Left lobe of liver (tissue), 2 donors: ENCODE measurements around the gene SPDYE11. TPM values are rescaled to one million over a fixed set of nuclear protein-coding genes. Genes with fewer than 3 reads are reported as not detected.
"Not testable (repeated sequence)": the region's sequence is repeated elsewhere in the genome, so short reads cannot be mapped to it uniquely, and the experiment has no call there.

Source experiments
- ATAC-seq: fragments of 200-7000 bp; cut with Tn5 transposase; one replicate; pipeline ENCODE4 v1.9.1; 2020; ENCODE audit warnings: mild to moderate bottlenecking, moderate library complexity
- DNase-seq: peaks from one replicate; pipeline ENCODE4 v3.0.0-alpha.2; 2020; ENCODE audit warnings: low spot score
- total RNA-seq: library from RNA; stranded (reverse); gene quantifications from one replicate; pipeline ENCODE4 v1.2.1, GENCODE V29; 2021
- donor health status: DM: no; HTN: no; CAD: no; lungs with moderate emphysema.
- donor health status: DM: no; HTN: yes; CAD: no.

SPDYE11 gene
- not detected for total RNA-seq

GRCh38 chr7:73057811-73058210 is at the start of gene SPDYE11:
TSS of gene SPDYE11 (minus strand) at chr7:73057911. CDS start at chr7:73056111, 1,800 bp downstream.
- DNase-seq, ATAC-seq: not testable (repeated sequence)

GRCh38 chr7:73085938-73086337 is 28.2 kb upstream of the SPDYE11 start, which contains the start of gene SPDYE9:
TSS of gene SPDYE9 (minus strand) at chr7:73086038. CDS start at chr7:73084238, 1,800 bp downstream.
- ATAC-seq = not testable (repeated sequence)

GRCh38 chr7:73029666-73030065 is 28.0 kb downstream of the SPDYE11 start, which contains the start of gene SPDYE8:
TSS of gene SPDYE8 (minus strand) at chr7:73029766. CDS start at chr7:73027966, 1,800 bp downstream.
- DNase-seq, ATAC-seq: not testable (repeated sequence)

More at GRCh38 chr7:73085938-73086337, 28.2 kb upstream of the SPDYE11 start, which contains the start of gene SPDYE9:
- not testable (repeated sequence) for DNase-seq

GRCh38 chr7:73006491-73006890 is 51.2 kb downstream of the SPDYE11 start:
- DNase-seq = peak; percentile 42
- not testable (repeated sequence) for ATAC-seq

GRCh38 chr7:73005693-73006447 is 51.8 kb downstream of the SPDYE11 start:
- ATAC-seq = peak; percentile 90
- peak; percentile 94 for DNase-seq

- DNase-seq (peak; percentile 87), ATAC-seq (peak; percentile 95)
Measured at GRCh38 chr7:73005356-73005692, 52.4 kb downstream of the SPDYE11 start.

GRCh38 chr7:72997887-72998468 is 59.7 kb downstream of the SPDYE11 start:
- DNase-seq = not testable (repeated sequence)
- ATAC-seq = peak; percentile 23

Other genes with a start within 250 kb of the SPDYE11 start
- 1.5 TPM for gene TYW1B, start 229.7 kb downstream of the SPDYE11 start, total RNA-seq
- gene POM121, start 132.8 kb downstream of the SPDYE11 start, total RNA-seq = 16.8 TPM
- 0.78 TPM for gene TRIM74, start 88.4 kb downstream of the SPDYE11 start, total RNA-seq
- not detected for gene SPDYE8, start 28.1 kb downstream of the SPDYE11 start, total RNA-seq
- not detected for gene SPDYE9, start 28.1 kb upstream of the SPDYE11 start, total RNA-seq